Neural cell (in vitro differentiated cells): ENCODE data around the gene MXRA7. TPM values are rescaled to one million over a fixed set of nuclear protein-coding genes. Genes with fewer than 3 reads are reported as not detected.

Source experiments
- H2AFZ ChIP-seq: fragments of 200-600, 300-800 bp; sonication (generic), shearing (Covaris generic); 2 replicates; pipeline ENCODE4 v1.6.0; 2014; ENCODE audit warnings: low read depth, mild to moderate bottlenecking, antibody characterized with exemption, low read length, moderate library complexity
- H3F3A ChIP-seq: fragments of 200-600 bp; shearing (Covaris generic); 2 replicates; pipeline ENCODE4 v1.6.1; 2016; ENCODE audit warnings: mild to moderate bottlenecking, moderate library complexity, mixed read lengths, antibody characterized with exemption, low read length; ENCODE audit not compliant: insufficient read depth, poor library complexity, severe bottlenecking
- H3K27ac ChIP-seq: fragments of 200-600, 300-800 bp; sonication (generic), shearing (Covaris generic); 2 replicates; pipeline ENCODE4 v1.5.1; 2014; ENCODE audit warnings: mild to moderate bottlenecking, low read length, moderate library complexity
- H3K27me3 ChIP-seq: fragments of 300-800, 200-600 bp; sonication (generic), shearing (Covaris generic); 2 replicates; pipeline ENCODE4 v1.6.0; 2014; ENCODE audit warnings: mild to moderate bottlenecking, low read depth, low read length, moderate library complexity; ENCODE audit not compliant: insufficient read depth
- H3K36me3 ChIP-seq: fragments of 300-800, 200-600 bp; sonication (generic), shearing (Covaris generic); 2 replicates; pipeline ENCODE4 v1.5.1; 2014; ENCODE audit warnings: mild to moderate bottlenecking, antibody characterized with exemption, low read length, moderate library complexity; ENCODE audit not compliant: insufficient read depth
- H3K4me2 ChIP-seq: fragments of 300-800, 200-600 bp; sonication (generic), shearing (Covaris generic); 2 replicates; pipeline ENCODE4 v1.6.0; 2014; ENCODE audit warnings: mild to moderate bottlenecking, low read length
- H3K4me3 ChIP-seq: fragments of 300-800, 200-600 bp; sonication (generic), shearing (Covaris generic); 2 replicates; pipeline ENCODE4 v1.5.1; 2014; ENCODE audit warnings: mild to moderate bottlenecking, low read length, moderate library complexity
- H3K79me2 ChIP-seq: fragments of 200-600 bp; shearing (Covaris generic); replicated peaks from 2 replicates; pipeline ENCODE4 v1.6.0; 2014; ENCODE audit warnings: mild to moderate bottlenecking, low read length, moderate library complexity; ENCODE audit not compliant: insufficient read depth
- H3K9ac ChIP-seq: fragments of 300-800, 200-600 bp; sonication (generic), shearing (Covaris generic); 2 replicates; pipeline ENCODE4 v1.6.1; 2016; ENCODE audit warnings: mild to moderate bottlenecking, low read length, mixed read lengths
- H3K9me2 ChIP-seq: fragments of 200-600 bp; shearing (Covaris generic); 2 replicates; pipeline ENCODE4 v1.6.1; 2016; ENCODE audit warnings: mild to moderate bottlenecking, low read length, mixed read lengths; ENCODE audit not compliant: insufficient read depth
- H3K9me3 ChIP-seq: fragments of 200-600, 300-800 bp; sonication (generic), shearing (Covaris generic); 2 replicates; pipeline ENCODE4 v1.6.1; 2016; ENCODE audit warnings: mild to moderate bottlenecking, mixed run types, low read length, moderate library complexity, mixed read lengths
- H4K20me1 ChIP-seq: fragments of 200-600 bp; shearing (Covaris generic); 2 replicates; pipeline ENCODE4 v1.6.1; 2016; ENCODE audit warnings: mild to moderate bottlenecking, mixed run types; ENCODE audit not compliant: insufficient read depth
- EP300 ChIP-seq: fragments of 450-650 bp; conservative IDR thresholded peaks from 2 replicates; pipeline ENCODE4 v1.6.1; 2014; ENCODE audit warnings: antibody characterized with exemption, mild to moderate bottlenecking, moderate library complexity; ENCODE audit not compliant: poor library complexity, severe bottlenecking
- EZH2 ChIP-seq: fragments of 200-600, 300-800 bp; shearing (Covaris generic), sonication (generic); IDR thresholded peaks from 2 replicates; pipeline ENCODE4 v1.6.1; 2014; ENCODE audit warnings: antibody characterized with exemption, low read length, borderline replicate concordance, mild to moderate bottlenecking; ENCODE audit not compliant: insufficient read depth, poor library complexity, severe bottlenecking
- MXI1 ChIP-seq: fragments of 450-650 bp; conservative IDR thresholded peaks from 2 replicates; pipeline ENCODE4 v1.6.1; 2014; ENCODE audit warnings: antibody characterized with exemption, mild to moderate bottlenecking; ENCODE audit not compliant: poor library complexity, severe bottlenecking
- POLR2AphosphoS5 ChIP-seq: IDR thresholded peaks from 2 replicates; pipeline ENCODE4 v1.6.1; 2012
- RAD21 ChIP-seq: fragments of 450-650 bp; conservative IDR thresholded peaks from 2 replicates; pipeline ENCODE4 v1.6.1; 2014; ENCODE audit warnings: antibody characterized with exemption, mild to moderate bottlenecking, moderate library complexity
- SMC3 ChIP-seq: fragments of 450-650 bp; conservative IDR thresholded peaks from 2 replicates; pipeline ENCODE4 v1.6.1; 2014; ENCODE audit warnings: antibody characterized with exemption, mild to moderate bottlenecking, moderate library complexity; ENCODE audit not compliant: poor library complexity
- TAF1 ChIP-seq: IDR thresholded peaks from 2 replicates; pipeline ENCODE4 v1.6.1; 2012; ENCODE audit warnings: low read depth
- polyA plus RNA-seq: library from polyadenylated mRNA; depleted of rRNA; stranded (reverse); fragments of >200 nt; gene quantifications from 2 replicates; pipeline ENCODE4 v1.2.3, GENCODE V29; 2014
- TF ChIP-seq, protein P1 (sequence below): fragments of 450-650 bp; IDR thresholded peaks from 2 replicates; pipeline ENCODE4 v1.5.1; 2014; ENCODE audit warnings: antibody characterized with exemption, mild to moderate bottlenecking, moderate library complexity; ENCODE audit not compliant: poor library complexity, severe bottlenecking
- TF ChIP-seq, protein P2 (sequence below): IDR thresholded peaks from 2 replicates; pipeline ENCODE4 v1.6.1; 2012; ENCODE audit warnings: borderline replicate concordance

Gene MXRA7
- polyA plus RNA-seq, 1 donor from 2014 or later: 143 TPM

DNA sequence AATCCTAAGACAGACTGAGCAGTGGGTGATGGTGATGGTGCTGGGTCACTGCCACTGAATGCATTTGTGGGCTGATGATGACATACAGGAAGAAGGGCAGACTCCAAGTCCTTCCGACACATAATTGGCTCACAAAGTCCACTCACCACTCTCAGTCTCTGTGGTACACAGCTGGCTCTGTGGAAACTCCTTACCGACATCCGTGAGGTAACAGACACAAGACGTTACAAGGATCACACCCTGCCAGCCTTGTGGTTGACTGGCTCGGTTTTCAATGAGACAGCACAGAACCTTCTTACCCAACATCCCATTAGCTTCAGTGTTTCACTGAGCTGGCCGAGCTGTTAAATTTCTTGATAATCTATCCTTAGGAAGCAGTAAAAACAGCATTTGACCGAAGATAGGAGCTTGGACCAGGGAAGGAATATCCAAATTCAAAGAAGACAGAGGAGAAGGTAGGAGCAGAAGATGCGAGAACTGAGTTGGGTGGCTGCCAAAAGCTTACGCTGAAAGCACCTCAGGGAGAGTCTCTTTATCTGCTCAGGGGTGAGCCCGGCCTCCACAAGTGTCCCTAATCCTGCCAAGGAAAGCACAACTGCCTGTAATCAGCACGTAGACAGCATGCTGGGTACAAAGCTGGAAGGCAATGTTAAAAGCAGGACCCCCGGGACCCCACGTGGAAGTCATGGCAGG, 5.5 kb upstream of the MXRA7 start:
- no peaks in the 10 kb centered on the region for H3K27me3 ChIP-seq
- H3K79me2 ChIP-seq: no peaks in the 10 kb centered on the region
- no peak overlapping the region for H3K4me3 ChIP-seq
- no peak overlapping the region for H3K27ac ChIP-seq
- H3K9me3 ChIP-seq: no peaks in the 10 kb centered on the region
- peaks cover 4% of the 10 kb centered on the region for H3K36me3 ChIP-seq
- no peaks in the 10 kb centered on the region for H3K9me2 ChIP-seq
- H2AFZ ChIP-seq: no peak overlapping the region
- TF ChIP-seq MXI1 (no peak), TAF1 (no peak), EZH2 (no peak)
- no peaks in the 10 kb centered on the region for H3F3A ChIP-seq
- no peak overlapping the region for H3K4me2 ChIP-seq
- H4K20me1 ChIP-seq: no peaks in the 10 kb centered on the region
- H3K9ac ChIP-seq: no peak overlapping the region

DNA sequence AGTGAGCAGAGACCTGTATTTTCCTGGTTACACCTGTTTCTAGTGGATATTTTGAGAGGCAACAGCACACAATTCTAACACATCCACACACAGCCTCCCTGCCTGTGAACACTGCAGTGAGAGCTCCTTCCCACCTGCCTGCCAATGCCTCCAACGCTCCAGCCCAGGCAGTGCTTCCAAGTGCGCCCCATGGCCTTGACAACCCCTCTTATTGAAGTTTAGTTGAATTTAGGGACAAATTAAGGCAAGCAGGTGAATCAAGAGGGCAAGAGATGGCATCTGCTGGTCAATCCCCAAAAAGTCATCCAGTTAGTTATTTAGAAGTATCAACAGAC, 4.7 kb upstream of the MXRA7 start:
- peaks cover 4% of the 10 kb centered on the region for H3K36me3 ChIP-seq
- H3F3A ChIP-seq: no peaks in the 10 kb centered on the region

More for the DNA sequence above, 4.7 kb upstream of the MXRA7 start:
- Histone ChIP-seq H2AFZ (no peak overlapping the region), H3K27ac (no peak overlapping the region), H3K9ac (no peak overlapping the region), H3K9me2 (no peaks in the 10 kb centered on the region), H3K27me3 (no peaks in the 10 kb centered on the region), H4K20me1 (no peaks in the 10 kb centered on the region), H3K79me2 (no peaks in the 10 kb centered on the region), H3K4me3 (no peak overlapping the region), H3K4me2 (no peak overlapping the region), H3K9me3 (no peaks in the 10 kb centered on the region)
- TF ChIP-seq, protein P1, sequence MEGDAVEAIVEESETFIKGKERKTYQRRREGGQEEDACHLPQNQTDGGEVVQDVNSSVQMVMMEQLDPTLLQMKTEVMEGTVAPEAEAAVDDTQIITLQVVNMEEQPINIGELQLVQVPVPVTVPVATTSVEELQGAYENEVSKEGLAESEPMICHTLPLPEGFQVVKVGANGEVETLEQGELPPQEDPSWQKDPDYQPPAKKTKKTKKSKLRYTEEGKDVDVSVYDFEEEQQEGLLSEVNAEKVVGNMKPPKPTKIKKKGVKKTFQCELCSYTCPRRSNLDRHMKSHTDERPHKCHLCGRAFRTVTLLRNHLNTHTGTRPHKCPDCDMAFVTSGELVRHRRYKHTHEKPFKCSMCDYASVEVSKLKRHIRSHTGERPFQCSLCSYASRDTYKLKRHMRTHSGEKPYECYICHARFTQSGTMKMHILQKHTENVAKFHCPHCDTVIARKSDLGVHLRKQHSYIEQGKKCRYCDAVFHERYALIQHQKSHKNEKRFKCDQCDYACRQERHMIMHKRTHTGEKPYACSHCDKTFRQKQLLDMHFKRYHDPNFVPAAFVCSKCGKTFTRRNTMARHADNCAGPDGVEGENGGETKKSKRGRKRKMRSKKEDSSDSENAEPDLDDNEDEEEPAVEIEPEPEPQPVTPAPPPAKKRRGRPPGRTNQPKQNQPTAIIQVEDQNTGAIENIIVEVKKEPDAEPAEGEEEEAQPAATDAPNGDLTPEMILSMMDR: no peak
- TF ChIP-seq EP300 (no peak), MXI1 (no peak), TAF1 (no peak), POLR2AphosphoS5 (no peak), RAD21 (no peak), SMC3 (no peak)
- TF ChIP-seq, protein P2, sequence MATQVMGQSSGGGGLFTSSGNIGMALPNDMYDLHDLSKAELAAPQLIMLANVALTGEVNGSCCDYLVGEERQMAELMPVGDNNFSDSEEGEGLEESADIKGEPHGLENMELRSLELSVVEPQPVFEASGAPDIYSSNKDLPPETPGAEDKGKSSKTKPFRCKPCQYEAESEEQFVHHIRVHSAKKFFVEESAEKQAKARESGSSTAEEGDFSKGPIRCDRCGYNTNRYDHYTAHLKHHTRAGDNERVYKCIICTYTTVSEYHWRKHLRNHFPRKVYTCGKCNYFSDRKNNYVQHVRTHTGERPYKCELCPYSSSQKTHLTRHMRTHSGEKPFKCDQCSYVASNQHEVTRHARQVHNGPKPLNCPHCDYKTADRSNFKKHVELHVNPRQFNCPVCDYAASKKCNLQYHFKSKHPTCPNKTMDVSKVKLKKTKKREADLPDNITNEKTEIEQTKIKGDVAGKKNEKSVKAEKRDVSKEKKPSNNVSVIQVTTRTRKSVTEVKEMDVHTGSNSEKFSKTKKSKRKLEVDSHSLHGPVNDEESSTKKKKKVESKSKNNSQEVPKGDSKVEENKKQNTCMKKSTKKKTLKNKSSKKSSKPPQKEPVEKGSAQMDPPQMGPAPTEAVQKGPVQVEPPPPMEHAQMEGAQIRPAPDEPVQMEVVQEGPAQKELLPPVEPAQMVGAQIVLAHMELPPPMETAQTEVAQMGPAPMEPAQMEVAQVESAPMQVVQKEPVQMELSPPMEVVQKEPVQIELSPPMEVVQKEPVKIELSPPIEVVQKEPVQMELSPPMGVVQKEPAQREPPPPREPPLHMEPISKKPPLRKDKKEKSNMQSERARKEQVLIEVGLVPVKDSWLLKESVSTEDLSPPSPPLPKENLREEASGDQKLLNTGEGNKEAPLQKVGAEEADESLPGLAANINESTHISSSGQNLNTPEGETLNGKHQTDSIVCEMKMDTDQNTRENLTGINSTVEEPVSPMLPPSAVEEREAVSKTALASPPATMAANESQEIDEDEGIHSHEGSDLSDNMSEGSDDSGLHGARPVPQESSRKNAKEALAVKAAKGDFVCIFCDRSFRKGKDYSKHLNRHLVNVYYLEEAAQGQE: no peak
